H4 (cell line): ENCODE measurements around the gene RDX. TPM values are rescaled to one million over a fixed set of nuclear protein-coding genes. Genes with fewer than 3 reads are reported as not detected.
"Not testable (repeated sequence)": the region's sequence is repeated elsewhere in the genome, so short reads cannot be mapped to it uniquely, and the experiment has no call there.

ENCODE experiments used
- DNase-seq: peaks from one replicate; pipeline ENCODE4 v3.0.0-alpha.2; 2015; ENCODE audit warnings: low spot score
- total RNA-seq: library from RNA; depleted of rRNA; stranded (reverse); fragments of >200 nt; shearing (Covaris generic); gene quantifications from 2 replicates; pipeline ENCODE4 v1.2.3, GENCODE V29; 2014

Gene RDX
- total RNA-seq, 1 experiment from 2014 or later, result 68.9 TPM

DNA sequence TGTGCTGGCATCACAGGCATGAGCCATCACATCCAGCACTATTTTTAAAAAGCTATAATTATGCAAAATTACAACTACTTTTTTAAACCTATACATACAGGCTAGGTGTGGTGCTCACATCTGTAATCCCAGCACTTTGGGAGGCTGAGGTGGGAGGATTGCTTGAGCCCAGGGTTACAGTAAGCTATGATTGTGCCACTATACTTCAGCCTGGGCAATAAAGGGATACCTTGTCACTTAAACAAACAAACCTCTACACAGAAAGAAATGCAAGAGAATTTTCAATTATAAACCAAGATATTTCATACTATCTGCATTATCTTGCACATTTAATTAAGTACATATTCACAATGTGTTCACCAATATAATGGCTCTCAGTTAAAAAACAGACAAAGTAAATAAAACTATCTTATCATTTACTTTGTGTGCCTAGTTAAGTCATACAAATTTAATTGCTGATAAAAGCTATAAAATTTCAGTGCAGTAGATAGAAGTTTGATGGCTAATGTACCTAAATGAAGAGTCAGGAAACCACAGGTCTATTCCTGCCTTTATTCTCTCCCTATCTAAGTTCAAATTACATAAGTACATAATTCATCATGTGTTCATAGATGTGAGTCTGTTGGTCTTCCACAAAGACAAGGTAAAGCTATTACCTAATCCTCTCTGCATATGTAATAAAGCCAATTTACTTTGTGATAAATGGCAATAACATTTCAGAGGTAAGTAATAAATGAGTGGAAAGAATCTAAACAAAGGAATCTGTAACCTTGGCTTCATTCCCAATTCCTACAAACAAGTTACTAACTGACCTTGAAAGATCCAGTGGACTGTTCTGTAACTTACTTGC, 9.0 kb upstream of the RDX start:
- peak; percentile 22 for DNase-seq

DNA sequence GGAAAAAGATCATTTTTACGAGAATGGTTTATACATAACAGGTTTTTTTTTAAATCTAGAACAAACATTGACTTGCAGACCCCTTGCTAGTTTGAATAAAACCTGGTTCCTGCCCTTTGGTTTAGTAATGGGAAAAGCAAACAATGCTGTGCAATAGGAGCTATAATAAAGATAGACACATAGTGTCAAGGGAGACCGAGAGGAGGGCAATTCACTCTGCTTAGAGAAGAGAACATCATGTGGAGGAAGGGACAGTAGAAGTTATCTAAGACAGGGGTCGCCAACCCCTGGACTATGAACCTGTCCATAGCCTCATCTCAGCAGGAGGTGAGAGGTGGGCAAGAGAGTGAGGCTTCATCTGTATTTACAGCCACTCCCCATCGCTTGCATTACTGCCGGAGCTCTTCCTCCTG, 7.0 kb upstream of the RDX start:
- no peak for DNase-seq

DNA sequence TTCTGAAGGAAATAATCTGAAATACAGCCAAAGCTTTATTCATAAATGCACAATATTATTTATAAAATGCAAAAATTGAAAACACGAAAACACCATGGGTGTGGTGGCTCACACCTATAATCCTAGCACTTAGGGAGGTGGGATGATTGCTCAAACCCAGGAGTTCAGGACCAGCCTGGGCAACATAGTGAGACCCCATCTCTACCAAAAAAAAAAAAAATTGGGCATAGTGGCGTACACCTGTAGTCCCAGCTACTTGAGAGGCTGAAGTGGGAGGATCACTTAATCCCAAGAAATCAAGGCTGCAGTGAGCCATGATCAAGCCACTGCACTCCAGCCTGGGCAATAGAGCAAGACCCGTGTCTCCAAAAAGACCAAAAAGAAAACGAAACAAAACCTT, 5.2 kb upstream of the RDX start:
- DNase-seq, result no peak

DNA sequence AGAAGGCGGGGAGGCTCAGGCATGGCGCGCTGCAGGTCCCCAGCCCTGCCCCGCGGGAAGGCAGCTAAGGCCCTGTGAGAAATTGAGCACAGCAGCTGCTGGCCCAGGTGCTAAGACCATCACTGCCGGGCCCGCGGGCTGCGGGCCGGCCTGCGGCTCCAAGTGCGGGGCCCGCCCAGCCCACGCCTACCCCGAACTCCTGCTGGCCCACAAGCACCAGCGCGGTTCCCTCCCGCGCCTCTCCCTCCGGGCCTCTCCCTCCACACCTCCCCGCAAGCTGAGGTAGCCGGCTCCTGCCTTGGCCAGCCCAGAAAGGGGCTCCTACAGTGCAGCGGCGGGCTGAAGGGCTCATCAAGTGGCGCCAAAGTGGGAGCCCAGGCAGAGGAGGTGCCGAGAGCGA, 4.6 kb upstream of the RDX start:
- DNase-seq, result no peak

DNA sequence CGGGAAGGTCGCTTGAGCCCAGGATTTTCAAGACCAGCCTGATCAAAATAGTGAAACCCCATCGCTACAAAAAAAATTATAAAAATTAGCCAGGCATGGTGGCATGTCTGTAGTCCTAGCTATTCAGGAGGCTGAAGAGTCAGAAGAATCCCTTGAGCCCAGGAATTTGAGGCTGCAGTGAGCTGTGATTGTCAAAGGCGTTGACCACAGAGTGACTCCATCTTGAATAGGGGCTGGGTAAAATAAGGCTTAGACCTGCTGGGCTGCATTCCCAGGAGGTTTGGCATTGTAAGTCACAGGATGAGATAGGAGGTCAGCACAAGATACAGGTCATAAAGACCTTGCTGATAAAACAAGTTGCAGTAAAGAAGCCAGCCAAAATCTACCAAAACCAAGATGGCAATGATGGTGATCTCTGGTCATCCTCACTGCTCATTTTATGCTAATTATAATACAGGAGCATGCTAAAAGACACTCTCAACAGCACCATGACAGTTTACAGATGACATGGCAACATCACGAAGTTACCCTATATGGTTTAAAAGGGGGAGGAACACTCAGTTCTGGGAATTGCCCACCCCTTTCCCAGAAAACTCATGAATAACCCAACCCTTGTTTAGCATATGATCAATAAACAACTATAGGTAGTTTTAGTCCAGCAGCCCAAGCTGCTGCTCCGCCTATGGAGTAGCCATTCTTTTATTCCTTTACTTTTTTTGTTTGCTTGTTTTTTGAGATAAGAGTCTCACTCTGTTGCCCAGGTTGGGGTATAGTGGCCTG, 2.8 kb upstream of the RDX start:
- DNase-seq, result no peak

DNA sequence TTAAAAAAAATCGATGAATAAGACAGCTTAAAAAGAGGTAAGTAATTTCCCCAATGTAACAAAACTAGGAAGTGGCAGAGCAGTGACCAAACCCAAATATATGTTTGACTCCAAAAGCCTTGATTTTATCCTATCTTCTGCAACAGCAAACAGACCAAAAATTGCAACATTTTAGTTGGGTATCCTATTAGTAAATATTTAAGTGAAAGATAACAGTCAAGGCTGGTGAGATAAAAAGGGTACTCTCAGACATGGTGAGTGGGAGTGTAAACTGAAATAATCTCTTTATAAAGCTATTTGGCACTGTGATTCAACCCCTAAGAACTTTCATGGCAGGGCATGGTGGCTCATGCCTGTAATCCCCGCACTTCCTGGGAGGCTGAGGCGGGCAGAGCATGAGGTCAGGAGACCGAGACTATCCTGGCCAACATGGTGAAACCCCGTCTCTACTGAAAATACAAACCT, 1.9 kb upstream of the RDX start:
- peak; percentile 37 for DNase-seq

DNA sequence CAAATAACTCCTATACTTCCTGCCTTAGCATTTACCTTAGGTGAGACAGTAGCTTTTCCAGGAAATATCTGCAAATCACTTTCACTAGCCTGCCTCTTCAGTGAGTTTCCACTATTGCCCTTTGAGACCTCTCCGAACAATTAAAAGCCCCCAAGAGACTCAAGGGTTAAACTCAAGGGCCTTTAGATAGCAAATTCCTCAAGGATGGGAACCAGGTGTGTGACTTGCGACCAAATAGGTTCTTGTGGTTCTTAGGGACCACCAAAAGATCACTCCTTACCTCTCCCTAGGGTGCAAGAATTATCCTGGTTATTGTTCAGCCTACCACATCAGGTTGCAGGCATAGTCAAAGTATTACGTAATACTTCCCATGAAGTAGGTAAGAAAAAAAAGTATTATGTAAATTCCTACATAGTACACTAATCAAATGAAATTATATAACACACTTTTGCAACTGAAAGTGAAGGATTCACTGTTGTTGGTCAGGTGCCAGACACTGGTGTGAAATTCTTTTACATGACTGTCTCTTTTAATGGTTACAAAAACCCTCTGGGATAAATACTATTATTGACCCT, 1.4 kb upstream of the RDX start:
- peak; percentile 17 for DNase-seq

DNA sequence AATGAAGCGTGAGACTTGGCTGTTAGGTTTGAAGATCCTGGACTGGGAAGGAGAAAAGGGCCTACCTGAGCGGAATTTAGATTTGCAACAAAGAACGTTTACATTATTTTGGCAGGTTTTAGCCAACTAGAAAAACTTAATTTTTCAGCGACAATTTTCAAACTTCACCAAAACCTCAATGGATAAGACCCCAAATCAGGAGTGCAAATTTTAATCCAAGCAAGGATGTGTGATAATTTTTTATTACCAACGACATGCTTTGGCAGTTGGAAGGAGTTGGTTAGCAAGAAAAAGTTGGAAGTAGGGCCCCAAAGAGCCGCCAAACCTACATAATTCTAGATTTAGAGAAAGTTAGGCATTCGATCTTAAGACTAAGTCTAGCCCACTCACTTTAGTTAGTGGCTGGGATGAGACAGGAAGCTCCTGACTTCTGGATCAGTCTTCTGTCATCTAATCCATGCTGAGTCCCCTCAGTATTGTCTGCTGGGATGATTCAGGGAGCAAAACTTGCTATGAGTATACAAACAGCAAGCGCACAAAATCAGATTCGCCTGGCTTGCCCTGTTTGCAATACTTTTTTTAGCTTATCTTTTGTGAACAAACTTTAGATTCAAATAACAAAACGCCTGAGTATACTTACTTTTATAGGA, 787 bp upstream of the RDX start:
- no peak for DNase-seq

DNA sequence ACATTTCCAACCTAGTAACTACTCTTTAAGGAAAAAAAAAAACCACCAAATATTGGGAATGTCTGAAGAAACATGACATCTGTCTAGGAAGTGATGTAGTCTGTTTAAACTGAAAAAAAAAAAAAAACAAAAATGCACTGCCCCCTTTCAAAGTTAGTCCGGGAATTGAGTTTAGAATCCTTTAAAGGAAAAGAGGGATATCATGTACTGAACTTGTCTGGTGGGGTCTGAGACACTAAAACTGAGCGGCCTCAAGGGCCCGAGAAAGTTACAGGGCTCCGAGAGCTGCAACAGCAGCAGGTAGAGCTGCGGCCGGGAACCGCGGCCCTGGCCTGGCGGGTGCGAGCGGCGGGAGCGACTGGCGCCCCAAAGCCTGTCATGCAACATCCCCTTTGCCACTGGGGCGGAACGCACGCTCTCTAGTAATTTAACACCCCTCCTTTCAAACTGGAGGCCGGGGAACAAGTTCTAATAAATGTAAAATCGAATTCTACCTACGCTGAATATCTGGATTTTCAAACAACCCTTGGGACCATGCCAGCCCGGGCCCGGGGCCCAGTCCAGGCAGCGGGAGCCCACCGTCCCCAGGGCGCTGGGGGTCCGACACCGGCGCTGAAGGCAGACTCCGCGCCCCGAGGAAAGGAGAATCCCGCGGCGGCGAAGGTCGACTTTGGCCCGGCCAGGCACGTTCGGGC, 736 bp downstream of the RDX start:
- DNase-seq, result peak; percentile 21

DNA sequence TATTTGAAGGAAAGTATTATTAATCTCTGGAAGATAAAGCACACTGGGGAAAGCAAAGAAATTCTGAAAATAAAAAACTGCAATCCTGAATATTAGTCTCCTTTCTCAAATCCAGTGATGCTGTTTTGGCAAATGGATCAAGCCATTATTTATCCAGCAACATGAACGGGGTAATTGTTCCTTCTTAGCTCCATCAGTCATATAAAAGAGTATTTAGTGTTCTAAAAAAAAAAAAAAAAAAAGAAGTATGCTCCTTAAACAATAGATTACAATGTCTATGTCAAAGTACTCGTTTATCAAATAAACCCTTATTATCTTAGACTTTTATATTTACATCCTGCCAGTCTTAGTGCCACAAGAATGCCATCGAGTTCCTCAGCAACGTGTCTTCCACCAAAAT, 1.3 kb downstream of the RDX start:
- no peak for DNase-seq

DNA sequence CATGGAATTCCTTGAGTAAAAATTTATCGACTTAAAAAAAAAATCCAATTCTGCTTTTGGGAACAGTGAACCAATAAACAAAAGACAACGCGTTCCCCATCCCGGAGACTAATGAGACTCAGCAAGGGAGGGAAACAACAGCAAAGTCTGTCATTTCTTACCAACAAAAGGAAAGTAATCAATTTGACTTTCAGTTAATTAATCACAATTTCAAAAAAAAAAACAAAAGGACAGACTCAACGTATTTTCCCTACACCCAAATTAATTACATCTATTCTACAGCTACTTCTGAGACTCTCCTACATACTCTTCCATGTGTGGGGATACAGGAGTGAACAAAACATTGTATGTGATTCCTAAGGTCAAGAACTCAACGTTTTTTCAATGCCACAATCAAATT, 1.9 kb downstream of the RDX start:
- DNase-seq, result no peak

DNA sequence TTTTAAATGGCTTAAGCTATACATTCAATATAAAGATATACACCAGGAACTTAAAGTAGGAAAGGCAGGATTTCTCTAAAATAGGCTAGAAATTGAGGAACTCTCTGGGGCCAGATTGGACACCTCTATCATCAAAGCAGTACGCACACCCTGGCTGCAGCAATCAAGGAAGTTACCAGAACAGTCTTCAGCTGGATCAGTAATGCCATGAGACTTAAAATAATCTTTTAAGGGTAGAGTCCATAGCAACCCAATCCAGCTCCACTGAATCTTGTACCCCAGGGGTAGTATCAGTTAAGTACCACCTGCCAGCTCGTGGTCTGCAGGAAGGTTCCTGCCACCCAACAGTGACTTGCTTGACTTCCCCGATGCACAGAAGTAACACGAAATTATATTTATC, 3.0 kb downstream of the RDX start:
- DNase-seq, result no peak

DNA sequence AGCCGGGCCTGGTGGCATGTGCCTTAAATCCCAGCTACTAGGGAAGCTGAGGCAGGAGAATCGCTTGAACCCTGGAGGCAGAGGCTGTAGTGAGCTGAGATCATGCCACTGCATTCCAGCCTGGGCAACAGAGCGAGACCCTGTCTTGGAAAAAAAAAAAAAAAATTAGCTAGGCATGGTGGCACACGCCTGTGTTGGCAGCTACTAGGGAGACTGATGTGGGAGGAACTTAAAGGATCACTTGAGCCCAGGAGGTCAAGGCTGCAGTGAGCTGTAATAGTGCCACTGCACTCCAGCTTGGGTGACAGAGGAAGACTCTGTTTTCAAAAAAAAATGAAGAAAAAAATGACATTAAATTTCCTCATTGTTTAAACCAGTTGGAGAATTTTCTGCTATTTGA, 4.3 kb downstream of the RDX start:
- not testable (repeated sequence) for DNase-seq

DNA sequence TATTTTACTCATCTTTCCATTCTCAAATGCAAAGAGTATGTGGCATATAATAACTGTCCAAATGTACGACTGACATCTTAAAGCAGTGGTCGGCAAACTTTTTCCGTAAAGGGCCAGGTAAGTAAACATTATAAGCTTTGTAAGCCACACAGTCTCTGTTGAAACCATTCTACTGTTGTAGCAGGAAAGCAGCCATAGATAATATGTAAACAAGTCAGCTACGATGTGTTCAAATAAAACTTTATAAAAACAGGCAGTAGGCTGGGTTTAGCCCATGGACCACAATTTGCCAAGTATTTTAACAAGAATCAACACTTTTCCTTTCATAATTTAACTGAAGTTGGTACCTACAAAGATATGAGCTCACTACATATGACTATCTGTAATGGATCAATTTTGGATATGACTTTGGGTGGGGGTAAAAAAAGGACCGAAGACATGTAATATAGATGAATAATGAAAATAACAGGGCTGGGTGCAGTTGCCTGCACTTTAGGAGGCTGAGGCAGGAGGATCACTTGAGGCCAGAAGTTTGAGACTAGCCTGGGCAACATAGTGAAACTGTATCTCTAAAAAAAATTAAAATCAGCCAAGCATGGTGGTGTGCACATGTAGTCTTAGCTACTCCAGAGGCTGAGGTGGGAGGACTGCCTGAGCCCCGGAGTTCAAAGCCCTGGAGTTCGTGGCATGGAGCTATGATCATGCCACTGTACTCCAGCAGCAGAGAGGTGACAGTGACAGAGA, 5.7 kb downstream of the RDX start:
- DNase-seq, result no peak

DNA sequence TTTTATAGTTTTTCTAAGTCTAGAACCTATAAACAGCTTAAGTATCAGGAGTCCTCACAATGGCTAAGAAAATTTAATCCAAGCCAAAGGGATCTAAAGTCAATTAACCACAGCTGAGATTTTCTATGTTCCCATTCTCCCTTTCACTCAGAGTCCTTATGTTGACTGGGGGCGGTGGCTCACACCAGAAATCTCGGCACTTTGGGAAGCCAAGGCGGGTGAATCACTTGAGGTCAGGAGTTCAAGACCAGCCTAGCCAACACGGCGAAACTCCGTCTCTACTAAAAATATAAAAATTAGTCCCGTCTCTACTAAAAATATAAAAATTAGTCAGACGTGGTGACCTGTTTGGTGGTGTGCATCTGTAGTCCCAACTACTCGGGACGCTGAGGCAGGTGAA, 6.9 kb downstream of the RDX start:
- DNase-seq, result no peak

DNA sequence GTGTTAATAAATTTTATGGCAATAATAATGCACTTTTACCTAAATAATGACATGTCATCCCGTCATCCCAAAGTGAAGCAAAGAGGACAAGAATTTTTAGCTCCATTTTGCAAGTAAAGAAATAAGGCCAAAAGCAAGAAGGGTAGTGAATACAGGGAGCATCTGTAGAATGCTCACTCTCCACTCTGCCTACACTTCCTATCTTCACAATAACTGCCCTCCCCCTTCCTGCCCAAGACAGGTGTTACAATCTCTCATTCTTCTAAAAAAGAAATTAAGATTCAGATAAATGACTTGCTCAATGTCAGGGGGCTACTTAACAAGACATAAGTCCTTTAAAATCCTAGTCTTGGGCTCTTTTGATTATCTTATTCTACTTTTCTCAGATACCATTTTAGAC, 8.9 kb downstream of the RDX start:
- DNase-seq, result no peak

DNA sequence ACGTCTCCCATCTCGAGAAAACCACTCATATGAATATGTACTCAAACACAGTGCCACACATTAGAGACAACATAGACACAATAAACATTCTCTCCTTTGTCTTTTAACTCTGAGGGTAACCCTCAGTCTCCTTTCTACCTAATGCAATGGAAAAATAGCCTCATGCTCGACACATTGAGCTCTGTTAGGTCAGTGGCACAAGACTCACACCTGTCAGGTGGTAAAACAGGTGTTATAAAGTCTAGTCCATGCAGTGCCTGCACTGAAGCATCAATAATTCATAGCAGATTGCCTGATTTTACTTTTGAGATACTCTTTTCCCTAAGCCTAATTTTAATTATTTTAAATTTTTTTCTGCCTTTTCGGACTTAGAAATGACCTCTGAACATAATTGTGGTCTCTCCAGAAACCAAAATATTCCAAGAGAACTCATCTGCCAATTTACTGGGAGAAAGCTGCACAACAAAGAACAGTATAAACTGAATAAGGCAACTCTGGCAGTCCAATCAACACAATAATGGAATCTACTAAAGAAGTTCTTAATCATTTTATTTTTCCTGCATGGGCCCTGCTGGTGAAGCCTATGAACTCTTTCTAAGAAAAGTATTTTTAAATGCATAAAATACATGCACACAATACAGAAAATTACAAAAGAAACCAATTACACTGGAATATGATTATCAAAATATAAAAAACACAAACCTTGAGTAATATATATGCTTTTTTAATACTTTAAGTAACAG, 9.9 kb downstream of the RDX start:
- no peak for DNase-seq

DNA sequence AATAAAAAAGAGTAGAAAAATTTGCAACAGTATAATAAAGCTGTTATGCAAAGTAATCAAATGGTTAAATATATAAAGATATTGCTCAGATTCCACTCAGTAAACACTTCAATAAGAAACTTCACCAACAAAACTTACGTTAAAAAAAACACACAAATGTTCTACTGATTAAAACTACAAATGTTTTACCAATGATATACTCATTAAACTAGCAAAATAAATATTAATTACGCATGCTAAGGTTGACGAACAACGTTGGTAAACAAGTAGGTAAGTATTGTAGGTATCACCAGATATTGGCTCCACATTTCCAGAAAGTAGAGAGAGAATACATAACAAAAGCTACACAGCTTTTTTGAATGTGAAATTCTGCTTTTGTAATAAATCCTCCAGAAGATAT, 12.6 kb downstream of the RDX start:
- DNase-seq, result no peak

DNA sequence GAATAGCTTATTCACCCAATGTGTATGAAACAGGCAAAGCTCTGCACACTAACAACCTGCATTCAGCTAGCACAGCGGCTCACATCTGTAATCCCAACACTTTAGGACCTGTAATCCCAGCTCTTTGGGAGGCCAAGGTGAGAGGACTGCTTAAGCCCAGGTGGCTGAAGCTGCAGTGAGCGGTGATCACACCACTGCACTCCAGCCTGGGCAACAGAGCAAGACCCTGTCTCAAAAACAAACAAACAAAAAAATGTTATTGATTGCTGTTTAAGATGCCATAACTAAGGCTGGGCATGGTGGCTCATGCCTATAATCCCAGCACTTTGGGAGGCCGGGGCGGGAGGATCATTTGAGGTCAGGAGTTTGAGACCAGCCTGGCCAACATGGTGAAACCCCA, 15.8 kb downstream of the RDX start:
- not testable (repeated sequence) for DNase-seq

DNA sequence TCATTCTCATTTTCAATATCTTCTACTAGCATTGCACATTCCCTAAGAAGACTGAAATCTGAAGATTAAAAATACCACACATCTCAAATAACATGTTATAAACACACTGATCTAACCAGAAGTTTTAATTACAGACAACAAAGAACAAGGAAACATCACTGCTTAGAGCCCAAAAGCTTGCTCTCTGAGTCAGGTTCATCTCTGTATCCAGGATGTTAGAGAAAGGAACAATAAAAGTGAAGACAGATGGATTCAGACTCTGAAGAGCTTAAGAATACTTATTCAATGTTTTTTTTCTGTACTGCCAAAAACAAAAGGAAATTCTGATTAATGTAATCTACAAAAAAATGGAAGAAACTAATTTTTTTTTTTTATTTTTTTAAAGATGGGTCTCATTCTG, 16.5 kb downstream of the RDX start:
- no peak for DNase-seq
